Ishikawa (cell line): Measurements from ENCODE around the gene FOXJ3.

ENCODE experiments used
- CEBPB ChIP-seq: IDR thresholded peaks from 2 replicates; pipeline ENCODE4 v1.6.1; 2012
- CREB1 ChIP-seq: IDR thresholded peaks from 2 replicates; pipeline ENCODE4 v1.6.1; 2012; ENCODE audit warnings: low read depth
- EGR1 ChIP-seq: IDR thresholded peaks from 2 replicates; pipeline ENCODE4 v1.6.1; 2012
- EP300 ChIP-seq: IDR thresholded peaks from 2 replicates; pipeline ENCODE4 v1.6.1; 2012; ENCODE audit warnings: borderline replicate concordance
- FOXM1 ChIP-seq: IDR thresholded peaks from 2 replicates; pipeline ENCODE4 v1.6.1; 2012; ENCODE audit warnings: low read depth, borderline replicate concordance
- NFIC ChIP-seq: IDR thresholded peaks from 2 replicates; pipeline ENCODE4 v1.6.1; 2012
- RAD21 ChIP-seq: IDR thresholded peaks from 2 replicates; pipeline ENCODE4 v1.6.1; 2012; ENCODE audit warnings: low read depth
- TAF1 ChIP-seq: IDR thresholded peaks from 2 replicates; pipeline ENCODE4 v1.6.1; 2012; ENCODE audit warnings: low read depth, mild to moderate bottlenecking
- TCF12 ChIP-seq: IDR thresholded peaks from 2 replicates; pipeline ENCODE4 v1.6.1; 2012; ENCODE audit warnings: low read depth
- TEAD4 ChIP-seq: IDR thresholded peaks from 2 replicates; pipeline ENCODE4 v1.6.1; 2012
- YY1 ChIP-seq: IDR thresholded peaks from 2 replicates; pipeline ENCODE4 v1.6.1; 2012; ENCODE audit warnings: low read depth
- ZBTB7A ChIP-seq: IDR thresholded peaks from 2 replicates; pipeline ENCODE4 v1.6.1; 2012; ENCODE audit warnings: low read depth
- TF ChIP-seq, protein P1 (sequence below): IDR thresholded peaks from 2 replicates; pipeline ENCODE4 v1.6.1; 2012
- TF ChIP-seq, protein P2 (sequence below): IDR thresholded peaks from 2 replicates; pipeline ENCODE4 v1.6.1; 2012; ENCODE audit warnings: low read depth, mild to moderate bottlenecking
- TF ChIP-seq, protein P3 (sequence below): IDR thresholded peaks from 2 replicates; pipeline ENCODE4 v1.6.1; 2012

The FOXJ3 gene

DNA sequence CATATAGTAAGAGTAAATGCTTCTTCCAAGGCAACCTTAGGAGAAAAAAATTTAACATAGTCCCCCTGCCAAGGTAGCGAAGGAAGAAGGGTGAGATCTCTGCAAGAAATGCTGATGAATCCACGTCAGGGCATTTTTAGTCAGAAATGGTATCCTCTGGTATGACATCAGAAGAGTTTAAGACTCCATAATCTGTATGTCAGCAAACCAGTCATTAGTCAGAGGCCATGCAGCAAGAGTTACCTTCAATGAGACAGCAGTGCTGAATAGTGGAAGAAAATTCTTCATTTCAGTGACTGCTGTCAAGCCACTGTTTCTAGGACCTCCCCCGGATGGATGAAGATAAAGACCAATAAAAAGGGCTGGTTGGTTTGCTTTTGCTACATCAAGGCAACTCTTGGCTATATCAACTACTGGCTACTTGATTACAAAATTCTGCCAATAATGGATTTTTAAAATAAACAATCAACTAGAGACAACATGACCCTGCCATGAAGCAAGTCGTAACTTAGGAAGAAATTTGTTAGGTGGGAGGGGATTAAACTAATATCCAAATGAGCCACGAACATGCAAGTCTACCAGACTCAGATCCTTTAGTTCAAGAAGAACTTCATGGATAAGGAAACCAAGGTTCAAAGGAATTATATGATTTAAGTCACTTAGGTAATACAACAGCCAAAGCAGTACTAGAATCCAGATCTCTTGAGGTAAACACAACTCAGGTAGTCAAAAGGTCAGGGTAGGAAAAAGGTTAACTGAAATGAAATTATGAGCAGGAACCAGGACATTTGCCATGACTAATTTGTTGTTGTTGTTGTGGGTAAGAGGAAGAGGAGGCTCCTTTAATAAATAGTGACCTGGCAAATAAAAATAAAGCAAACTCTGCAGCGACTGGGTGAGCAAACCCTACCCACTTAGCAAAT, 144.8 kb downstream of the FOXJ3 start:
- TF ChIP-seq FOXM1 = no peak
- TF ChIP-seq CREB1 = no peak
- no peak for TF ChIP-seq TCF12
- no peak for TF ChIP-seq EGR1
- TF ChIP-seq RAD21 = no peak
- TF ChIP-seq TEAD4 = no peak
- TF ChIP-seq EP300 = no peak
- TF ChIP-seq YY1 = no peak
- TF ChIP-seq CEBPB = no peak
- TF ChIP-seq, protein P1, sequence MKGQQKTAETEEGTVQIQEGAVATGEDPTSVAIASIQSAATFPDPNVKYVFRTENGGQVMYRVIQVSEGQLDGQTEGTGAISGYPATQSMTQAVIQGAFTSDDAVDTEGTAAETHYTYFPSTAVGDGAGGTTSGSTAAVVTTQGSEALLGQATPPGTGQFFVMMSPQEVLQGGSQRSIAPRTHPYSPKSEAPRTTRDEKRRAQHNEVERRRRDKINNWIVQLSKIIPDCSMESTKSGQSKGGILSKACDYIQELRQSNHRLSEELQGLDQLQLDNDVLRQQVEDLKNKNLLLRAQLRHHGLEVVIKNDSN = no peak
- no peak for TF ChIP-seq NFIC
- no peak for TF ChIP-seq ZBTB7A
- TF ChIP-seq TAF1 = no peak
- TF ChIP-seq, protein P2, sequence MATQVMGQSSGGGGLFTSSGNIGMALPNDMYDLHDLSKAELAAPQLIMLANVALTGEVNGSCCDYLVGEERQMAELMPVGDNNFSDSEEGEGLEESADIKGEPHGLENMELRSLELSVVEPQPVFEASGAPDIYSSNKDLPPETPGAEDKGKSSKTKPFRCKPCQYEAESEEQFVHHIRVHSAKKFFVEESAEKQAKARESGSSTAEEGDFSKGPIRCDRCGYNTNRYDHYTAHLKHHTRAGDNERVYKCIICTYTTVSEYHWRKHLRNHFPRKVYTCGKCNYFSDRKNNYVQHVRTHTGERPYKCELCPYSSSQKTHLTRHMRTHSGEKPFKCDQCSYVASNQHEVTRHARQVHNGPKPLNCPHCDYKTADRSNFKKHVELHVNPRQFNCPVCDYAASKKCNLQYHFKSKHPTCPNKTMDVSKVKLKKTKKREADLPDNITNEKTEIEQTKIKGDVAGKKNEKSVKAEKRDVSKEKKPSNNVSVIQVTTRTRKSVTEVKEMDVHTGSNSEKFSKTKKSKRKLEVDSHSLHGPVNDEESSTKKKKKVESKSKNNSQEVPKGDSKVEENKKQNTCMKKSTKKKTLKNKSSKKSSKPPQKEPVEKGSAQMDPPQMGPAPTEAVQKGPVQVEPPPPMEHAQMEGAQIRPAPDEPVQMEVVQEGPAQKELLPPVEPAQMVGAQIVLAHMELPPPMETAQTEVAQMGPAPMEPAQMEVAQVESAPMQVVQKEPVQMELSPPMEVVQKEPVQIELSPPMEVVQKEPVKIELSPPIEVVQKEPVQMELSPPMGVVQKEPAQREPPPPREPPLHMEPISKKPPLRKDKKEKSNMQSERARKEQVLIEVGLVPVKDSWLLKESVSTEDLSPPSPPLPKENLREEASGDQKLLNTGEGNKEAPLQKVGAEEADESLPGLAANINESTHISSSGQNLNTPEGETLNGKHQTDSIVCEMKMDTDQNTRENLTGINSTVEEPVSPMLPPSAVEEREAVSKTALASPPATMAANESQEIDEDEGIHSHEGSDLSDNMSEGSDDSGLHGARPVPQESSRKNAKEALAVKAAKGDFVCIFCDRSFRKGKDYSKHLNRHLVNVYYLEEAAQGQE = no peak
- TF ChIP-seq, protein P3, sequence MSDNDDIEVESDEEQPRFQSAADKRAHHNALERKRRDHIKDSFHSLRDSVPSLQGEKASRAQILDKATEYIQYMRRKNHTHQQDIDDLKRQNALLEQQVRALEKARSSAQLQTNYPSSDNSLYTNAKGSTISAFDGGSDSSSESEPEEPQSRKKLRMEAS = no peak

DNA sequence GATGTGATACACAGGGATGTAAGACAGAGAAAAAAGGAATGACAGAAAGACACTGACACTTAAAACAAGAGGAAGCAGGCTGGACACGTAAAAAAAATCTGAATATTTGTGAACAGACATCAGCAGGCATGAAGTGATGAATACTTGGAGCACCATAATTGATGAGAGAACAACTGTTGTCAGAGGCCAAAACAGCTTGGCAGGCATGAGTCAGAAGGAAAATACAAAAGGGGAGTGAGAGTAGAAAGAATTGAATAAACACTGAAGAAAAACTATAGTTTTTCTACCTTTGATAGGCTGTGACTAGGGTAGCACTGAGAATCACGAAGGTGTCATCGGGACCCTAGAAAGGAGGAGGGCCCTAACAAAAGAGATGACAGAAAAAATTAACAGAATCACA, 148.9 kb downstream of the FOXJ3 start:
- TF ChIP-seq ZBTB7A (no peak), CREB1 (no peak), EGR1 (no peak), TCF12 (no peak)

DNA sequence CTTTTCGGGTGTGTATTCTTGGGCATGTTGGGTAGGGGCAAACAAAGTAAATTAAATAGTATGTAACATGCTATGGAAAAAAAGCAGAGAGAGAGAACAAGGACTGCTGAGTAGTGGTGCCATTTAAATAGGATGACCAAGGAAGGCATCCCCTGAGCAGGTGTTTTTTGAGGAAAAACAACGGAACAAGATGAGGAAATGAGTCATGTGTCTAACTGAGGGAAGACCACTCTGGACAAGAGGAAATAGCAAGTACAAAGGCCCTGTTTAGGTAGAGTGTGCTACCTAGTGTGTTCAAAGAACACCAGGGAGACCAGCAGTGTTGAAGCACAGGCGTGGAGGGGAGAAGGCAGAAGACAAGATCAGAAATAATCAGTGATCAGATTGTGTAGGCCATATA, 150.4 kb downstream of the FOXJ3 start:
- TF ChIP-seq CEBPB (no peak), TCF12 (no peak), NFIC (no peak), YY1 (no peak), EGR1 (no peak)

DNA sequence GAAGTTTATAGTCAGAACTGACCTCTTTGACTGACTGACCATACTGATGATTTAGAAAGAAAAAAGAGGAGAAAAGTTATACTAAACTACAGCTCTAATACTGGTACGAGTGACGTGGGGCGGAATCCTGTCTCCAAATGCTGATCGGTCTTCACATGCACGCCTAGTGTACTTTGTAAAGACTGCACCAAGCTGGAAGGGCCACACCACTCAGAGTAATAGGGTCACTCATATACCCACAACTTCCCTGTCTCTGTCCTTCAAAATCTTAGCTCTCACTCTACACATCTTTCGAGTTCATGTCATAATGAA, 151.1 kb downstream of the FOXJ3 start:
- TF ChIP-seq RAD21 (no peak), ZBTB7A (no peak), TAF1 (no peak), YY1 (no peak), TEAD4 (no peak), NFIC (no peak), CEBPB (no peak), CREB1 (no peak), FOXM1 (no peak), EGR1 (no peak), TCF12 (no peak), EP300 (no peak)
- TF ChIP-seq, protein P1 = no peak
- TF ChIP-seq, protein P2 = no peak
- TF ChIP-seq, protein P3 = no peak

DNA sequence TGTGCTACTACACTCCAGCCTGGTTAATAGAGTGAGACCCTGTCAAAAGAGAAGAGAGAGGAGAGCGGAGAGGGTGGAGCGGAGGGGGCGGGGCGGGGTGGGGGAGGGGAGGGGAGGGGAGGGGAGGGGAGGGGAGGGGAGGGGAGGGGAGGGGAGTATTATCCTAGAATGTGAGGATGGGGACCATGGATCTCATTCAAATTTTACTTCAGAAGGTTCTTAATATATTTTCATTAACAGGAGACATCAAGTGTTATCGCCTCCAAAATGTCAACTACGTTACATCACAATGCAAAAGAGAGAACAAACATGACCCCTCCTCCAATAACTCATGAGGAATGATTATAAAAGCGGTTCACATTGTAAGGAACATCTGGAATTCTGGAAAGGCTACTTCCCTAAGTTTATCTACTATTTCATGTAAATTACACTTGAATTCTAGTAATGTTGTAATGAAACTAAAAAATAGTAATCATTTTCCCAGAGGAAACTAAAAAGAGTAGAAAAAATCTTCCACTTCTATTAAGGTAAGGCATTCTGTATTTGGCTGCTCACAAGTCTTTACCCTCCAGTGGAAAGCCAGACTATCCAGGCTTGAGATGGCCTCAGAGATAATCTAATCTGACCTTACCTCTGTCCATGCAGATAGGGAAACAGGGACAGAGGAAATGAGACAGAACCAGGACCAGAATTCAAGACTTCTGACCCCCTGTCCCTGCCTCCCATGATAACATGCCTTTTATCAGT, 151.7 kb downstream of the FOXJ3 start:
- TF ChIP-seq, protein P1 = no peak
- TF ChIP-seq, protein P3 = no peak
- no peak for TF ChIP-seq ZBTB7A
- TF ChIP-seq FOXM1 = no peak
- TF ChIP-seq RAD21 = no peak
- TF ChIP-seq YY1 = no peak
